Measurements from ENCODE around the gene WDFY2.

GRCh38 chr13:51595416-51595815 is 11.2 kb downstream of the WDFY2 start:
- TF ChIP-seq, protein P1, sequence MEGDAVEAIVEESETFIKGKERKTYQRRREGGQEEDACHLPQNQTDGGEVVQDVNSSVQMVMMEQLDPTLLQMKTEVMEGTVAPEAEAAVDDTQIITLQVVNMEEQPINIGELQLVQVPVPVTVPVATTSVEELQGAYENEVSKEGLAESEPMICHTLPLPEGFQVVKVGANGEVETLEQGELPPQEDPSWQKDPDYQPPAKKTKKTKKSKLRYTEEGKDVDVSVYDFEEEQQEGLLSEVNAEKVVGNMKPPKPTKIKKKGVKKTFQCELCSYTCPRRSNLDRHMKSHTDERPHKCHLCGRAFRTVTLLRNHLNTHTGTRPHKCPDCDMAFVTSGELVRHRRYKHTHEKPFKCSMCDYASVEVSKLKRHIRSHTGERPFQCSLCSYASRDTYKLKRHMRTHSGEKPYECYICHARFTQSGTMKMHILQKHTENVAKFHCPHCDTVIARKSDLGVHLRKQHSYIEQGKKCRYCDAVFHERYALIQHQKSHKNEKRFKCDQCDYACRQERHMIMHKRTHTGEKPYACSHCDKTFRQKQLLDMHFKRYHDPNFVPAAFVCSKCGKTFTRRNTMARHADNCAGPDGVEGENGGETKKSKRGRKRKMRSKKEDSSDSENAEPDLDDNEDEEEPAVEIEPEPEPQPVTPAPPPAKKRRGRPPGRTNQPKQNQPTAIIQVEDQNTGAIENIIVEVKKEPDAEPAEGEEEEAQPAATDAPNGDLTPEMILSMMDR (conservative IDR thresholded peaks at IDR 0.05; ENCODE audit: low read depth, low read length), result no peak
- TF ChIP-seq EZH2 (IDR thresholded peaks at IDR 0.05; ENCODE audit: low read length, unreplicated experiment), result no peak

All from PC-3 (cell line).